ENCODE measurements around the gene LZTS2.

Gene LZTS2

GRCh38 chr10:101035916-101036702 is 36.5 kb downstream of the LZTS2 start:
- no peak for DNase-seq

GRCh38 chr10:101036726-101037125 is 37.1 kb downstream of the LZTS2 start:
- no peak for DNase-seq

- no peak for DNase-seq
Observed at GRCh38 chr10:101038484-101038883, 38.9 kb downstream of the LZTS2 start.

GRCh38 chr10:101040061-101040460 is 40.5 kb downstream of the LZTS2 start:
- DNase-seq = no peak

- DNase-seq = no peak
Observed at GRCh38 chr10:101040851-101041250, 41.2 kb downstream of the LZTS2 start.

GRCh38 chr10:101041252-101041761 is 41.7 kb downstream of the LZTS2 start:
- DNase-seq = peak; percentile 83

GRCh38 chr10:101042118-101042517 is 42.5 kb downstream of the LZTS2 start:
- no peak for DNase-seq

- DNase-seq = peak; percentile 97
Observed at GRCh38 chr10:101042667-101043362, 43.2 kb downstream of the LZTS2 start.

- DNase-seq = peak; percentile 50
Observed at GRCh38 chr10:101043363-101043707, 43.7 kb downstream of the LZTS2 start.

- no peak for DNase-seq
Observed at GRCh38 chr10:101044117-101044516, 44.5 kb downstream of the LZTS2 start.

GRCh38 chr10:101046332-101047238 is 47.0 kb downstream of the LZTS2 start:
- DNase-seq = no peak

GRCh38 chr10:101047268-101047667 is 47.7 kb downstream of the LZTS2 start:
- DNase-seq = no peak

GRCh38 chr10:101047961-101048892 is 48.6 kb downstream of the LZTS2 start:
- DNase-seq = no peak

GRCh38 chr10:101050208-101051069 is 50.8 kb downstream of the LZTS2 start:
- peak; percentile 98 for DNase-seq

GRCh38 chr10:101052285-101052684 is 52.7 kb downstream of the LZTS2 start:
- DNase-seq = no peak

- DNase-seq = no peak
Observed at GRCh38 chr10:101053516-101053915, 53.9 kb downstream of the LZTS2 start.

GRCh38 chr10:101054351-101054750 is 54.7 kb downstream of the LZTS2 start:
- DNase-seq = no peak

GRCh38 chr10:101054876-101055275 is 55.3 kb downstream of the LZTS2 start:
- DNase-seq = no peak

GRCh38 chr10:101055411-101055810 is 55.8 kb downstream of the LZTS2 start:
- DNase-seq = no peak

- DNase-seq = no peak
Observed at GRCh38 chr10:101056365-101057151, 57.0 kb downstream of the LZTS2 start.
